ENCODE measurements around the gene TBC1D3G.
"Not testable (repeated sequence)": the region's sequence is repeated elsewhere in the genome, so short reads cannot be mapped to it uniquely, and the experiment has no call there.

GRCh38 chr17:36283256-36283655, 40.4 kb upstream of the TBC1D3G start:
- not testable (repeated sequence) for TF ChIP-seq CTCF, POLR2A (IDR thresholded peaks at IDR 0.05)
